GM12875 (cell line): Measurements from ENCODE around the gene OSBPL5.

Experiments
- H3K4me3 ChIP-seq: one replicate; pipeline ENCODE4 v1.5.1; 2011; ENCODE audit warnings: low read depth, low read length, control low read depth
- TF ChIP-seq, protein P1 (sequence below): IDR thresholded peaks from 2 replicates; pipeline ENCODE4 v1.5.1; 2011; ENCODE audit warnings: low read depth, mild to moderate bottlenecking, control low read depth, inconsistent platforms, low read length, moderate library complexity, borderline replicate concordance; ENCODE audit not compliant: insufficient read depth

The OSBPL5 gene

DNA sequence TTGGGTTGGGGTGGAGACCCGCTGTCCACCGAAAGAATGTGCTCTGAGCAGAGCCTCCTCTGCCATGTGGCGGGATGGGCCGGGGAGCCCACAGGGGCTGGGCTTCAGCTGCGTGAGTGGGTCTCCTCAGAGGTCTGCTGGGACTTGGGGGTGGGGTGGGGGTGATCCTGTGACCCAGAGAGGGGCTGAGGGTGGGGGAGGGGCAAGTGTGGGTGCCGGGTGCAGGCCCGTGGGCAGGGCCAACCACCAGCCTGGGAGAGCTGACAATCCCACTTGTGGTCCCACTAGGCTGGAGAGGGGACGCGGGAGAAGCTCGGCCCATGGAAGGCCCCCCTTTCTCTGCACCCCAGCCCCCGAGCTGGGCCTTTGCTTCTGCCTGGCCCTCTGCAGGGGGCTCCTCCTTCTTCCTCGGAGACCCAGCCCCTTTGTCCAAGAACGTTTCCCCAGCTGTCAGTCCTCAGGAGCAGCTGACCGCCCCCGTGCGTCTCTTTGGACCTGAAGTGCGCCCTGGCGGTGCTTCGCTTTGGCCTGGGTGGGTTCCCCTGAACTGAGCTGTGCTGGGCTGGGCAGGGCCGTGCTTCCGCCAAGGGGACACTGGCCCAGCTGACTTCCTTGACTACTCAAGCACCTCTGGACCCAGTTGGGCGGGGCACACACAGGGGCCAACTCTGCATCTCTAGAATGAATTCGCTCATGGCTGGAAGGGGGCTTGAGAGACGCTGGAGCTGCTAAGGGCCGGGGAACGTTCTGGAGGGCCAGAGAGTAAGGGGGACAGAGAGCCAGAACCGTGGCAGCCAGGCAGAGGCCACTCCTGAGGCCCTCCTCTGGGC, 30.2 kb downstream of the OSBPL5 start:
- TF ChIP-seq, protein P1, sequence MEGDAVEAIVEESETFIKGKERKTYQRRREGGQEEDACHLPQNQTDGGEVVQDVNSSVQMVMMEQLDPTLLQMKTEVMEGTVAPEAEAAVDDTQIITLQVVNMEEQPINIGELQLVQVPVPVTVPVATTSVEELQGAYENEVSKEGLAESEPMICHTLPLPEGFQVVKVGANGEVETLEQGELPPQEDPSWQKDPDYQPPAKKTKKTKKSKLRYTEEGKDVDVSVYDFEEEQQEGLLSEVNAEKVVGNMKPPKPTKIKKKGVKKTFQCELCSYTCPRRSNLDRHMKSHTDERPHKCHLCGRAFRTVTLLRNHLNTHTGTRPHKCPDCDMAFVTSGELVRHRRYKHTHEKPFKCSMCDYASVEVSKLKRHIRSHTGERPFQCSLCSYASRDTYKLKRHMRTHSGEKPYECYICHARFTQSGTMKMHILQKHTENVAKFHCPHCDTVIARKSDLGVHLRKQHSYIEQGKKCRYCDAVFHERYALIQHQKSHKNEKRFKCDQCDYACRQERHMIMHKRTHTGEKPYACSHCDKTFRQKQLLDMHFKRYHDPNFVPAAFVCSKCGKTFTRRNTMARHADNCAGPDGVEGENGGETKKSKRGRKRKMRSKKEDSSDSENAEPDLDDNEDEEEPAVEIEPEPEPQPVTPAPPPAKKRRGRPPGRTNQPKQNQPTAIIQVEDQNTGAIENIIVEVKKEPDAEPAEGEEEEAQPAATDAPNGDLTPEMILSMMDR, result no peak
- no peak overlapping the region for H3K4me3 ChIP-seq

DNA sequence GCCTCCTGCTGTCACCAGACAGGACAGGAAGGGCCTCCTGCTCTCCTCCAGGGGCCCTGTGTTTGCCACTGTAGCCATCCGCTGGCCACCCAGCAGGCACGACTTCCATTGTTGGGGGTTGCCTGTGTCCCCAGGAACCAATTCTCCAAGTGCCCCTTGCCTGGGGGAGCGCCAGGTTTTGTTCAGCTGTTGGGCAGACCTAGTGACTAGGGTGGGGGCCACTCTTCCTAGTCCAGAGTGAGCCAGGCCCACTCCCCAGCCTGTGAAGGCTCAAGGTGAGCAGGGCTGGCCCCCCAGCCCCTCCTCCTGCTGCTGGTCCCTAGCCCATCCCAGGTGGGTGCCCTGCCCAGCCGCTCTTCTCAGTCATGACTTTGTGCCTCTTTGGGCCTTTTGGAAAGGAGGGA, 30.9 kb downstream of the OSBPL5 start:
- H3K4me3 ChIP-seq, result no peak overlapping the region
- TF ChIP-seq, protein P1, result no peak

DNA sequence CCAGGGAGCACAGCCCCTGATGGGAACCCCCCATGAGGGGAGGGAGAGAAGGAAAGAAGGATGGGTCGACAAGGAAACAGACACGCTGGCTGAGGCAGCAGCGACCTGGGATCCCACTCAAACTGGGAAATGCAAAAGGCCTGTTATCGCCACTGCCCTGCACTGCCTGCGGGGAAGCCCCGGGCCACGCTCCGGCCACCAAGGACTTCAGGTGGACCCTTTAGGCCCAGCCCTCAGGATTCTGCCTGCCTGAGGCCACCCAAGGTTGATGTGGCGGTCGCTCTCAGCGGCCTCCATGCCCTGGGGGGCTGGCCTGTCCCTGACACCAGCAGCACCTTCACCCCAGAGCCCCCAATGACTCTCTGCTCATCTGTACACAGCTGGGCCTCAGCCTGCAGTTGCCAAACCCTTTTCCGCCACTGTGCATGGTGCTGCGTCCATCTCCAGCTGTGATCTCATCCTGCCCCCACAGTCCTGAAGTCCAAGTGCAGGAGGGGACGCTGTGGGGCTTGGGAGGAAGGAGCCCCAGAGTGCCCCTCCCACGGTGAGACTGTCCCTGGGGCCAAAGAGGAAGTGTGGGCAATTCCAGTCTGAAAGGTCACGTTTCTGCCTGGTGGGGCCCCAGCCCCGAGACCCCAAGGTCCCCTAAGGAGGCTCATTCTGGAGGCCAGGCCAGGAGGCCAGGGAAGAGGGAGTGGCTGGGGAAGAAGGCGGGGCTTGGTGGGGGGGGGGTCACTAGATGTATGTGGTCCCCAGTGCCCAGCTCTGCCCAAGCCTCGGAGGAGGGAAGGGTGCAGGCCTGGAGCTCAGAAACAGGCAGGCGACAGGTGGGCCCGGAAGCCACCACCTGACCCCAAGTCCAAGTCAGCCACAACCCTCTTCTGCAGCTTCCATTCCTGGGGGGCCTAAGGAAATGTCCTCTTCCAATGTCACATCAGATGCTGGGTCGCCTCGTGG, 31.6 kb downstream of the OSBPL5 start:
- TF ChIP-seq, protein P1, result no peak
- no peak overlapping the region for H3K4me3 ChIP-seq

DNA sequence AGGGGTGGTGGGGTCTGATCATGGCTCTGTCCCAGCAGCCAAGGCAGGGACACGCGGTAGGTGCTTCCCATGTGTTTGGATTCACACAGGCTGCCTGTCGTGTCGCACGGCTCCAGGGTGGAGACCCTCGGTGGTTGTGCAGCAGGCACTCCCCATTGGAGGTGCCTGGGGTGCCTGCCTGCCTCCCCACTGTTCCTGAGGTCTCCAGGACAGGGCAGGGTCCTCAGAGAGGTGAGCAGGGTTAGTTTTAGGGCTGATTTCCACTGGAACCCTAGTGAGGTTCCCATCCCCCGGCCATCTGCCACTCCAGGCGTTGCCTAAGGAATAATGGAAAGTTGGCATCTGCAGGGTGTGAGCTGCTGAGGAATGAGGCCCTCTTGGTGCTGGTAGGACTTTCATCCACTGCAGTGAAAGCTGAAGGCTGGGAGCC, 32.3 kb downstream of the OSBPL5 start:
- TF ChIP-seq, protein P1, result no peak
- no peak overlapping the region for H3K4me3 ChIP-seq

DNA sequence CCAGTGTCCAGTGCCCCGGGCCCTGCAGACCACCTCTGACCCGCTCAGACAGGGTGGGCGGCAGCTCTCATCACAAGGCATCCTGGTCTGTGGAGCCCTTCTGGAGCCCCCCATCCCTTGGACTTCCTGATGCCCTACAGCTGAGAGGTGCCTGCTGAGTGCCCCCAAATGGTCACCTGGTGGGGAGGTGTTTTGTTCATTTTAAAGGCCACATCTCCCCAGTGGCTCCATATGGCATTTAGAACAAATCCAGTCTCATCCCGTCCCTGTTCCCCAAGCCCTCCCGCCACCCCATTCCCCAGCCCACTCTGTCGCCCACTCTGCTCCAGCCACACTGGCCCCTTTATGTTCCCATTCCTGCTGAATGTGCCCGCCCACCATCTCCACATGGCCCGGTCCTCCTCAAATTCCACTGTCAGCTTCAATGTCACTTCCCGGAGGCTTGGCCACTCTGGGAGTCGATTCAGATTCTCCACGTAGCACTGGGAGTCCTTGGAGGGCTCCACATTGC, 32.8 kb downstream of the OSBPL5 start:
- H3K4me3 ChIP-seq, result no peak overlapping the region
- TF ChIP-seq, protein P1, result no peak

DNA sequence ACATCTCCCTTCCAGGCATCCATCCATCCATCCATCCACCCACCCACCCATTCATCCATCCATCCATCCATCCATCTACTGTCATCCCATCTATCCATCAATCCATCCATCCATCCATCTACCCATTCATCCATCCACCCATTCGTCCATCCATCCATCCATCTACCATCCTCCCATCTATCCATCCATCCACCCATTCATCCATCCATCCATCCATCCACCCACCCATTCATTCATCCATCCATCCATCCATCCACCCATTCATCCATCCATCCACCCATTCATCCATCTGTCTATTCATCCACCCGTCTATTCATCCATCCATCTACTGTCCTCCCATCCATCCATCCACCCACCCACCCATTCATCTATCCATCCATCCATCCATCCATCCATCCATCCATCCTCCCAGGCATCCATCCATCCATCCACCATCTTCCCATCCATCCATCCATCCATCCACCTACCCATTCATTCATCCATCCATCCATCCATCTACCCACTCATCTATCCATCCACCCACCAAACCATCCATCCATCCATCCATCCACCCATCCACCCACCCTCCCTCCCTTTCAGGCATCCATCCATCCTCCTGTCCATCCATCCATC, 33.7 kb downstream of the OSBPL5 start:
- no peak overlapping the region for H3K4me3 ChIP-seq
- TF ChIP-seq, protein P1, result no peak
